ENCODE data around the gene FUT7.
A peak's percentile ranks its signal among the peaks of the same experiment; 100 is the strongest.

Gene FUT7

DNA sequence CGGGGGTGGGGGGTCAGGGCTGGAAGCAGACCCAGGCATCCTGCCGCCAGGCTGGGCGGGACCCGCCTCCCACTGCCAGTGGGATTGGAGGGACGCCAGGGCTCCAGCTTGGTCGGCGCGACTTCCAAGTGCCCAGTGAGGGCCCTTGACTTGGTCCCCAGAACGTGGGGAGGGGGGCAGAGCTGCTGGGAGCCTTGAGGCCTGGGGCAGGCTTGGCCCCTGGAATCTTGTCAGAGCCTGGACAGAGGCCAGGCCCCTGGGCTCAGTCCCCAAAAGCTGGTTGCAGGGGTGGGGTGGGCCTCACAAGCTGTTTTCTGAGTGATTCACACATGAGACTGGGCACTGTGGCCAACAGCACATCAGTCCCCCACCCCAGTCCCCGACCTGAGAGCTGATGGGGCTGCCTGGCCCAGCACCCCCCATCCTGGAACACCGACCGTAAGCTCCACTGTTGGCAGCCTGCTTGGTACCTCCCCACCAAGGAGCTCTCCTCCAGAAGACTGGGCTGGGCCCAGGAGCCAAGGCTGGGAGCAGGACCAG lies 36.0 kb downstream of the FUT7 start:
- H3K4me3 ChIP-seq (ENCODE audit: low read depth, low read length): no peak overlapping the region
- TF ChIP-seq, protein P1, sequence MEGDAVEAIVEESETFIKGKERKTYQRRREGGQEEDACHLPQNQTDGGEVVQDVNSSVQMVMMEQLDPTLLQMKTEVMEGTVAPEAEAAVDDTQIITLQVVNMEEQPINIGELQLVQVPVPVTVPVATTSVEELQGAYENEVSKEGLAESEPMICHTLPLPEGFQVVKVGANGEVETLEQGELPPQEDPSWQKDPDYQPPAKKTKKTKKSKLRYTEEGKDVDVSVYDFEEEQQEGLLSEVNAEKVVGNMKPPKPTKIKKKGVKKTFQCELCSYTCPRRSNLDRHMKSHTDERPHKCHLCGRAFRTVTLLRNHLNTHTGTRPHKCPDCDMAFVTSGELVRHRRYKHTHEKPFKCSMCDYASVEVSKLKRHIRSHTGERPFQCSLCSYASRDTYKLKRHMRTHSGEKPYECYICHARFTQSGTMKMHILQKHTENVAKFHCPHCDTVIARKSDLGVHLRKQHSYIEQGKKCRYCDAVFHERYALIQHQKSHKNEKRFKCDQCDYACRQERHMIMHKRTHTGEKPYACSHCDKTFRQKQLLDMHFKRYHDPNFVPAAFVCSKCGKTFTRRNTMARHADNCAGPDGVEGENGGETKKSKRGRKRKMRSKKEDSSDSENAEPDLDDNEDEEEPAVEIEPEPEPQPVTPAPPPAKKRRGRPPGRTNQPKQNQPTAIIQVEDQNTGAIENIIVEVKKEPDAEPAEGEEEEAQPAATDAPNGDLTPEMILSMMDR (IDR thresholded peaks at IDR 0.05; ENCODE audit: low read depth, low read length, missing control alignments): no peak
- in situ Hi-C loops (cut with HindIII; ENCODE audit: low sequenced_read_pairs): no loop called here

DNA sequence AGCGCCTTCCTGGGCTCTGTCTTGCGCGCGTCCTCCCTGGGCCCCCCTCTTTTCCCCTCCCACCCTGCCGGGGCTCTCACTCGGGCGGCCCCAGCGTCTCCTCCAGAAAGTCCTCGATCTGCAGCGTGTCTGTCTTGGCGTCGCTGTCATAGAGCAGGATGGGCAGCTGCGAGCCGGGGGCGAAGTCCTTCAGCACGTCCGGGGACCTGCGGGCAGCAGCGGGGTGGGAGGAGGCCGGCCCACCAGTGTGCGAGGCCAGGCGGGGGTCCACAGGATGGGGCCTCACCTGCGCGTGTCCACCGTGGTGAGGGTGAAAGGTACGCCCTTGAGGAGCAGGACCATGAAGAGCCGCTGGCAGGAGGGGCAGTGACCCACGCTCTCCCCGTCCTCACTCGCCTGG lies 36.5 kb downstream of the FUT7 start:
- TF ChIP-seq, protein P1 (IDR thresholded peaks at IDR 0.05; ENCODE audit: low read depth, low read length, missing control alignments): no peak
- no peak for DNase-seq (ENCODE audit: low read depth)
- no peak overlapping the region for H3K4me3 ChIP-seq (ENCODE audit: low read depth, low read length)
- in situ Hi-C loops (cut with HindIII; ENCODE audit: low sequenced_read_pairs): no loop called here

More for the DNA sequence above, 36.0 kb downstream of the FUT7 start:
- DNase-seq (ENCODE audit: low read depth): no peak

DNA sequence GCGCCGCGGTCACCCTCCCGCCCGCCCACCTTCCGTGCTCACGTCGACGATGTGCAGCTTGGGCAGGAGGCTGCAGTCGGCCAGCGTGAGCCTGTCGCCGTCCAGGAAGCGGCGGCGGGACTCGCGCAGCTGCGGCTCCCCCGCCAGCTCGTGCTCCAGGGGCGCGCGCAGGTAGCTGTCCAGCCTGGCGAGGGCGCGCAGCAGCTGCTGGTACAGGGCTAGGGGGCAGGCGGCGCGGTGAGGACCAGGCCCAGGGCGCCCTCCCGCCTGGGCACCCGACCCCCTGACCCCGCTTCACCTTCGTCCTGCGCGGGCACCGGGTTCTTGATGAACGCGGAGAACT lies 37.0 kb downstream of the FUT7 start:
- TF ChIP-seq, protein P1 (IDR thresholded peaks at IDR 0.05; ENCODE audit: low read depth, low read length, missing control alignments): no peak
- no peak overlapping the region for H3K4me3 ChIP-seq (ENCODE audit: low read depth, low read length)
- in situ Hi-C loops (cut with HindIII; ENCODE audit: low sequenced_read_pairs): no loop called here
- DNase-seq (ENCODE audit: low read depth): no peak

DNA sequence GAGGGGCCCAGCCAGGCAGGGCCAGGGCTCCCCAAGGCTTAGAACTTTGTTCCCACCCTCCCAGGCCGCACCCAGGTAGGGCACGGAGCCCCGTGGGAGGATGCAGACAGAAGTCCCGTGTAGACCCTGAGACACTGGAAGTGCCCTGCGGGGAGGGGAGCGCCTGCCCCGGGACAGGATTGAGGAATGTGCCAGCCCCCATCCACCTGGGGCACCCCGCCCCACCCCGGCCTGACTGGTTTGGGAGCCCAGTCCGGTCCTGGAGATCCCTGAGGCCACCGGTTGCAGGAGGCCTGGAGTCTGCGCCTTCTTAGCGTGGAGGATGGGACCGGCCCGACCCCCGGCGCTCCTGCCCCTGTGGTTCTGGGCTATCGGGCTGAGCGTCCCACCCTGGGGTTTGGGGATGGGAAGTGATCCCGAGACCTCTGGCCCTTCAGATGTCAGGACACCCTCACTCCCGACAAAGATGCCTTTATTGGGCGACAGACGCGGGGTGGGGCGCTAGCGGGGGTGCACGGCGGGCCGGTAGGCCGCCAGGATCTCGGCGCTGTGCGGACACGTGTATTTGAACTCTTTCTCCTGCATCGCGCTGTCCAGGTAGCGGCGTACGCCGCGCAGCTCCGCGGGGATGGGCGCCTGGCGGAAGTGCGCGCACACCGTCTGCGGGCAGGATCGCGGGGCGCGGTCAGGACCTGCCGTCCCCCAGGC lies 37.6 kb downstream of the FUT7 start:
- H3K4me3 ChIP-seq (ENCODE audit: low read depth, low read length): no peak overlapping the region
- TF ChIP-seq, protein P1 (IDR thresholded peaks at IDR 0.05; ENCODE audit: low read depth, low read length, missing control alignments): no peak
- in situ Hi-C loops (cut with HindIII; ENCODE audit: low sequenced_read_pairs): no loop called here
- DNase-seq (ENCODE audit: low read depth): no peak

DNA sequence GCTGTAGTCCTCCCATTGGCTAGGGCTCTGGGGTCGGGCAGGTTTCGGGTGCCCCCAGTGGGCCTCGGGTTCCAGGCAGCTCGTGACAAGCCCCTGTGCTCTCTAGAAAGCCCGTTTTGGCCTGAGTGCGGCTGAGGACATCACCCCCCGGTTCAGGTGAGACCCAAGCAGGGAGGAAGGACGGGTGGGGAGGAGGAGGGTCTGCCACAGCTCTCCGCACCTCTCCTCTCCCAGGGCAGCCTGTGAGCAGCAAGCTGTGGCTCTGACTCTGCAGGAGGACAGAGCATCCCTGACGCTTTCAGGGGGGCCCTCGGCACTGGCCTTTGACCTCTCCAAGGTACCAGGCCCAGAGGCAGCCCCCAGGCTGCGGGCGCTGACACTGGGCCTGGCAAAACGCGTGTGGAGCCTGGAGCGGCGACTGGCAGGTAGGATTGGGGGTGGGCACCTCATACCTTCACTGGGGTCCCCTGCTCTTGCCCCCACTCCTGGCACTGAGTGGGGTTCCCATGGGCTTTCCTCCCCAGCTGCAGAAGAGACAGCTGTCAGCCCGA lies 39.0 kb downstream of the FUT7 start:
- peak overlapping the region; percentile 68 for H3K4me3 ChIP-seq (ENCODE audit: low read depth, low read length)
- no peak for DNase-seq (ENCODE audit: low read depth)
- TF ChIP-seq, protein P1 (IDR thresholded peaks at IDR 0.05; ENCODE audit: low read depth, low read length, missing control alignments): no peak
- in situ Hi-C loops (cut with HindIII; ENCODE audit: low sequenced_read_pairs): no loop called here

DNA sequence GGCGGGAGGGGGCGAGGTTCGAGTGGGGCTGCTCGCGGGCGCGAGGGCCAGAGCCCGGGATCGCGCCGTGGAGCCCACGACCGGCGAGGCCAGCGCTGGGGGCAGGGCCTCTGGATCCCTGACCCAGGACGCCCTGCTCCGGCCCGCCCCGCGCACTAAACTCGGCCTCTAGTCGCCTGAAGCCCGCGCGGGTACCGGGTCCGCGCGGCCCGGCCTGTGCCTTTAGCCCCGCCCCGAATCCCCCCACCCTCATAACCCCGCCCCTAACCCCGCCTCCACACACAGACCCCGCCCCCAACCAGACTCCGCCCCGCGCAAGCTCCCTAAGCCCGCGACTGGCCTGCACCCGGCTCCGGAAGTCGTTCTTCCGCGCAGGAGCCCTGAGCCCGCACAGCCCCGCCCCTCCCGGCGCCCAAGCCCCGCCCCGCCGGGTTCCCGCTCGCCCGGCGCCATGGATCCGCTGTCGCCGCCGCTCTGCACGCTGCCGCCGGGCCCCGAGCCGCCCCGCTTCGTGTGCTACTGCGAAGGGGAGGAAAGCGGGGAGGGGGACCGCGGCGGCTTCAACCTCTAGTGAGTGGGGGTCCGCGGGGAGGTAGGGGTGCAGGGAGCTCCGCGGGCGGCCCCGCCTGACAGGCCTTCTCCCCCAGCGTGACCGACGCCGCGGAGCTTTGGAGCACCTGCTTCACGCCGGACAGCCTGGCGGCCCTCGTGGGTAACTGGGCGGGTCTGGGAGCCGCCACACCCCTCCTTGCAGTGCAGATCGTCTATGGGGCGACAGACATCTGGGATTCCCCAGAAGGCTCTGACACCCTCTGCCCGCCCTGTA lies 39.7 kb downstream of the FUT7 start, which contains the start of gene PAXX:
TSS of gene PAXX (plus strand) at position 430 of the 826 bp plus-strand sequence. CDS start at position 452, 22 bp downstream.
- H3K4me3 ChIP-seq (ENCODE audit: low read depth, low read length): peak within 1 kb of the TSS; percentile 68
- DNase-seq (ENCODE audit: low read depth): peak; percentile 57
- TF ChIP-seq, protein P1 (IDR thresholded peaks at IDR 0.05; ENCODE audit: low read depth, low read length, missing control alignments): no peak
- in situ Hi-C loops (cut with HindIII; ENCODE audit: low sequenced_read_pairs): no loop called here

Data from astrocyte of the cerebellum (primary cell).